ENCODE data around the gene CTNNB1. TPM values are rescaled to one million over a fixed set of nuclear protein-coding genes. Genes with fewer than 3 reads are reported as not detected.

Gene CTNNB1
- polyA plus RNA-seq, 2 donors = 54.1 to 117 TPM

DNA sequence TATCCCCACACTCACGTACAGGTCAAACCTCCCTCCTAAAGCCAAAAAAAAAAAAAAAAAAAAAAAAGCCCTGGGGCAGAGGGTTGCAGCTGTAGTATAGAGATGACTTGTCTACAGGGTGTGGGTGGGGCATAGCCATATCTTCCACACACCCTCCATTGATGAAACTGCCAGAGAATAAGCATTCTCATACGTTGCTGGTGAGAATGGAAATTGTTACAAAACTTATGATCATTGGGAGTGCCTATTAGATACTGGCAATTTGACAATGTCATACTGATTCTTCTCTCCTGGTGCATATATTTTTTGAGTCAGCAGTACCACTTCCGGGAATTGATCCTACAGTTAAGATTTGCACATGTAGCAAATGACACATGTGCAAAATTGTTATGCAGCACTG lies 11.0 kb upstream of the CTNNB1 start:
- Histone ChIP-seq H3K4me1 (ENCODE audit: control insufficient read depth in 2 of 2, insufficient read depth in 2 of 2, low read length in 1 of 2) (no peaks in the 10 kb centered on the region), H3K27ac (ENCODE audit: low read depth in 2 of 2, low read length in 1 of 2) (no peak overlapping the region), H3K36me3 (ENCODE audit: control insufficient read depth in 2 of 2, insufficient read depth in 2 of 2, low read length in 1 of 2) (no peaks in the 10 kb centered on the region), H3K4me3 (ENCODE audit: low read depth in 1 of 2, low read length in 2 of 2) (no peak overlapping the region), H3K27me3 (ENCODE audit: control insufficient read depth in 1 of 2, insufficient read depth in 2 of 2, low read length in 2 of 2) (no peaks in the 10 kb centered on the region), H3K9me3 (ENCODE audit: control insufficient read depth in 2 of 2, insufficient read depth in 1 of 2, low read depth in 1 of 2, low read length in 1 of 2) (no peaks in the 10 kb centered on the region)
- WGBS, 2 donors = 56 to 76% methylated on average over 3 of the region's 3 CpGs

DNA sequence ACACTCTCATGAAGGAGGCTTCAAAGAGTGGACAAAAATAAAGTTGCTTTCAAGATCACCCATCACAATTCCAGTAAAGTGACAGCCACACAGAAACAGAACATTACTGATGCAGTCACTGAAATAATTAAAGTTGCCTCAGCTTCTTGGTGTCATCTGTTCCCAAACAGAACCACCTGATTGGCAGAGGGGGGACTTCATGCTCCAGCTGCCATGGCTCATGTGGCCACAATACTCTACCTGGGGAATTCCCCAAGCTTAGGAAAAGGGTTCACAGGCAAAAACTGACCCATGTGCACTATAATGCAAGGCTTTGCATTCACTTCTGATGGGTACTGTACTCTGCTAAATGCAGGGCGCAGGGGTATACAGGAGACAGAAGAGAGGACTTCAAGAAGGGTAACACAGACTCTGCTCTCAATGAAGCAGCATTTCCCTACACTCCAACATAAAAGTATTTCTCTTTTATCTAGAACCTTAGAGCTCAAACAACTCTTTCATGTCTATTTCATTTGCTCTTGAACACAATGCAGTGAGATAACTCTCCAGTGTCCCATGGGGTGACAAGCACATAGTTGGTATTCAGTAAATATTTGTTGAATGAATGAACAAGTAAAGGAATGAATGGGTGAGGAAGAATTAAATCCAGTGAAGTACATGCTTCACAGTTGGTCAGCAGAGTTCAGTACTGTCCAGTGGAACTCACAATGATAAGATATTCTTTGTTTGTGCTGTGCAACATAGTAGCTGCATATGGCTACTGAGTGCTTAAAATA lies 8.6 kb upstream of the CTNNB1 start:
- Histone ChIP-seq H3K27ac (ENCODE audit: low read depth in 2 of 2, low read length in 1 of 2) (no peak overlapping the region), H3K27me3 (ENCODE audit: control insufficient read depth in 1 of 2, insufficient read depth in 2 of 2, low read length in 2 of 2) (no peaks in the 10 kb centered on the region), H3K4me3 (ENCODE audit: low read depth in 1 of 2, low read length in 2 of 2) (no peak overlapping the region), H3K4me1 (ENCODE audit: control insufficient read depth in 2 of 2, insufficient read depth in 2 of 2, low read length in 1 of 2) (no peaks in the 10 kb centered on the region), H3K36me3 (ENCODE audit: control insufficient read depth in 2 of 2, insufficient read depth in 2 of 2, low read length in 1 of 2) (no peaks in the 10 kb centered on the region), H3K9me3 (ENCODE audit: control insufficient read depth in 2 of 2, insufficient read depth in 1 of 2, low read depth in 1 of 2, low read length in 1 of 2) (no peaks in the 10 kb centered on the region)
- WGBS, 2 donors = 95 to 96% methylated on average over 1 of the region's 1 CpG

DNA sequence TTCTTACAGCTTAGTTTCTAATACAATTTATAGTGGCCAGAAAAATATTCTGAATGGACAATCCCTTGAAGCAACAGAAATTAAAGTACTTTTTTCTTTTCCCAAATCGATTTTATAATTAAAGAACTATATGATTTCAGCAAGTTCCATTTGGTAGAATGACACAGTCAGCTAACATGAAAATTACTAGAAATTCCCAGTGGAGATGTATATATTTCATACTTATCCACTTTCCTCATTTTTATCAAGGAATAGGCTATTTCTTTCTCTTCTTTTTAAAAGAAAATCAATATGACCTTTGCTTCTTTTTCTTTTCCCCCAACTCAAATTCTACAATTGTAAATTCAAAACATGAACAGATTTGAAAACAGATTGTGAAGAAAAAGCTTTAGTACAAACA lies 6.4 kb upstream of the CTNNB1 start:
- Histone ChIP-seq H3K4me1 (ENCODE audit: control insufficient read depth in 2 of 2, insufficient read depth in 2 of 2, low read length in 1 of 2) (no peaks in the 10 kb centered on the region), H3K36me3 (ENCODE audit: control insufficient read depth in 2 of 2, insufficient read depth in 2 of 2, low read length in 1 of 2) (no peaks in the 10 kb centered on the region), H3K27me3 (ENCODE audit: control insufficient read depth in 1 of 2, insufficient read depth in 2 of 2, low read length in 2 of 2) (no peaks in the 10 kb centered on the region), H3K27ac (ENCODE audit: low read depth in 2 of 2, low read length in 1 of 2) (no peak overlapping the region), H3K9me3 (ENCODE audit: control insufficient read depth in 2 of 2, insufficient read depth in 1 of 2, low read depth in 1 of 2, low read length in 1 of 2) (no peaks in the 10 kb centered on the region), H3K4me3 (ENCODE audit: low read depth in 1 of 2, low read length in 2 of 2) (no peak overlapping the region)
- 86 to 88% methylated on average over 1 of the region's 1 CpG for WGBS, 2 donors

DNA sequence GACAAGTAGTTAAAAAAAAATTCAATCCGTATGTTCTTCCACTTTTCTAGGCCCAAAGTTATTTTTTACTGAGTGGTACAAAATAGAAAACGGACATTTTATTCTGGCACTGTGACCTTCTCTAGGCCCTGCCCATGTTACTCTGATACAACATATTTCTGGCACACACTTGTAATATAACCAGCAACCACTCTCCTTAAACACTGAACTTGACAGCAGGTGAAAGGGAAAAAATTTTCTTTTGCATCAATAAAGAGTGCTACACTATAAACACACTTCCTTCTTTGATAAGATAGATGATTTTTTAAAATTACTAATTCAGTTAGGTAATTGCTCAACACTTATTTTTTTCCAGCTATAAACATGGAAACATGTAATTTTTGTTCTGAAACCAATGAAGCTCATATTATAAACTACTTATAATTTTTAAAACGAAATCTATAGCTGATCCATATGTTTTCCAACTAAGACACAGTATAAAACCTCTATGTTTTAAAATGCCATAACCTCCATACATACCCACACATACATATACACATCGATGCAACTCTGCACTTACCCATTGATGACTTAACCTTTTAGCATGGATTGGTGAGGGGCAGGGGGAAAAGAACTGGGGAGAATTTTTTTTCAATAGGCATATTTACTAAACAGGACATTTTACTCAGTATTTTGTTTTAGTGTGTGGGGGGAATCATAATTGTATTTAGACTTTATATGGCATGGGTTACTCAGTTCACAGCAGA lies 5.3 kb upstream of the CTNNB1 start:
- Histone ChIP-seq H3K4me1 (ENCODE audit: control insufficient read depth in 2 of 2, insufficient read depth in 2 of 2, low read length in 1 of 2) (no peaks in the 10 kb centered on the region), H3K36me3 (ENCODE audit: control insufficient read depth in 2 of 2, insufficient read depth in 2 of 2, low read length in 1 of 2) (no peaks in the 10 kb centered on the region), H3K27ac (ENCODE audit: low read depth in 2 of 2, low read length in 1 of 2) (no peak overlapping the region), H3K9me3 (ENCODE audit: control insufficient read depth in 2 of 2, insufficient read depth in 1 of 2, low read depth in 1 of 2, low read length in 1 of 2) (no peaks in the 10 kb centered on the region), H3K4me3 (ENCODE audit: low read depth in 1 of 2, low read length in 2 of 2) (no peak overlapping the region), H3K27me3 (ENCODE audit: control insufficient read depth in 1 of 2, insufficient read depth in 2 of 2, low read length in 2 of 2) (no peaks in the 10 kb centered on the region)
- whole genome bisulfite sequencing, 2 donors = 80 to 85% methylated on average over 4 of the region's 4 CpGs

DNA sequence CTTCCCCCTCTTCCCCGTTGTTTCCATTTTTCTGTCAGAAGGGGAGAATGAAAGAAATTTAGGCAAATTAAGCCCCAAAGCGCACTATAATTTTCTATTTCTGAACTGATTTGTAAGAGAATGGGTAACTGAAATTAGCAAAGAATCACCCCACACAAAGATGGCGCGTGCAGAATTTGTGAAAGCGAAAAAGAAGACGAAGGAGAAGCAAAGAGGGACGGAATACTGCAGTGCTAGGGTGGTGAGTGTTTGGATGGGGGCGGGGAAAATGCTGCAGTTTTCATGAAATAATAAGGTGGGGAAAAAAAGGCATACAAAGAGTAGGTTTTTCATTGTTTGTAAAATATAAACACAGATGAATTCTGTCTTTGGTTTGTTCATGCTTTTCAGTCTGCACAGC lies 4.6 kb upstream of the CTNNB1 start:
- Histone ChIP-seq H3K36me3 (ENCODE audit: control insufficient read depth in 2 of 2, insufficient read depth in 2 of 2, low read length in 1 of 2) (no peaks in the 10 kb centered on the region), H3K4me1 (ENCODE audit: control insufficient read depth in 2 of 2, insufficient read depth in 2 of 2, low read length in 1 of 2) (no peaks in the 10 kb centered on the region), H3K27ac (ENCODE audit: low read depth in 2 of 2, low read length in 1 of 2) (no peak overlapping the region), H3K27me3 (ENCODE audit: control insufficient read depth in 1 of 2, insufficient read depth in 2 of 2, low read length in 2 of 2) (no peaks in the 10 kb centered on the region), H3K9me3 (ENCODE audit: control insufficient read depth in 2 of 2, insufficient read depth in 1 of 2, low read depth in 1 of 2, low read length in 1 of 2) (no peaks in the 10 kb centered on the region), H3K4me3 (ENCODE audit: low read depth in 1 of 2, low read length in 2 of 2) (no peak overlapping the region)
- 95 to 96% methylated on average over 8 of the region's 8 CpGs for WGBS, 2 donors

DNA sequence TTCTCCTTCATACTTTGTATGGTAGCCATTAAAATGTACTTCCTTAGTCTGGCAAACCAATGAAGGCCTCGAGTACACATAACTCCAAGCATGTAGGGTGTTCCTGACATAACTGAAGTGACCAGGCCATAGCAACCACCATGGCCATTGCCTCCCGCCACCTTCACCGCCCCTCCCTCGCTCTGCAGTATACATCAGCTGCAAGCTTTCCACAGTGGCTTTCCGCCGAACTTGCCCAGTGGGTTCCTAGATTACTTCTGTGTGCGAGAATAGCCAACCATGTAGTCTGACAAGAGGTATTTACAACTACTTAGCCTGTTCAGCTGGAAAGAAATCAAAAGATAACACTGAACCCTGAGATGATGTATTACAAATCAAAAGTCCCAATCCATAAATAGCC lies 3.4 kb upstream of the CTNNB1 start:
- Histone ChIP-seq H3K4me1 (ENCODE audit: control insufficient read depth in 2 of 2, insufficient read depth in 2 of 2, low read length in 1 of 2) (no peaks in the 10 kb centered on the region), H3K27ac (ENCODE audit: low read depth in 2 of 2, low read length in 1 of 2) (no peak overlapping the region), H3K36me3 (ENCODE audit: control insufficient read depth in 2 of 2, insufficient read depth in 2 of 2, low read length in 1 of 2) (no peaks in the 10 kb centered on the region), H3K9me3 (ENCODE audit: control insufficient read depth in 2 of 2, insufficient read depth in 1 of 2, low read depth in 1 of 2, low read length in 1 of 2) (no peaks in the 10 kb centered on the region), H3K27me3 (ENCODE audit: control insufficient read depth in 1 of 2, insufficient read depth in 2 of 2, low read length in 2 of 2) (no peaks in the 10 kb centered on the region), H3K4me3 (ENCODE audit: low read depth in 1 of 2, low read length in 2 of 2) (no peak overlapping the region)
- 73 to 97% methylated on average over 7 of the region's 7 CpGs for WGBS, 2 donors

DNA sequence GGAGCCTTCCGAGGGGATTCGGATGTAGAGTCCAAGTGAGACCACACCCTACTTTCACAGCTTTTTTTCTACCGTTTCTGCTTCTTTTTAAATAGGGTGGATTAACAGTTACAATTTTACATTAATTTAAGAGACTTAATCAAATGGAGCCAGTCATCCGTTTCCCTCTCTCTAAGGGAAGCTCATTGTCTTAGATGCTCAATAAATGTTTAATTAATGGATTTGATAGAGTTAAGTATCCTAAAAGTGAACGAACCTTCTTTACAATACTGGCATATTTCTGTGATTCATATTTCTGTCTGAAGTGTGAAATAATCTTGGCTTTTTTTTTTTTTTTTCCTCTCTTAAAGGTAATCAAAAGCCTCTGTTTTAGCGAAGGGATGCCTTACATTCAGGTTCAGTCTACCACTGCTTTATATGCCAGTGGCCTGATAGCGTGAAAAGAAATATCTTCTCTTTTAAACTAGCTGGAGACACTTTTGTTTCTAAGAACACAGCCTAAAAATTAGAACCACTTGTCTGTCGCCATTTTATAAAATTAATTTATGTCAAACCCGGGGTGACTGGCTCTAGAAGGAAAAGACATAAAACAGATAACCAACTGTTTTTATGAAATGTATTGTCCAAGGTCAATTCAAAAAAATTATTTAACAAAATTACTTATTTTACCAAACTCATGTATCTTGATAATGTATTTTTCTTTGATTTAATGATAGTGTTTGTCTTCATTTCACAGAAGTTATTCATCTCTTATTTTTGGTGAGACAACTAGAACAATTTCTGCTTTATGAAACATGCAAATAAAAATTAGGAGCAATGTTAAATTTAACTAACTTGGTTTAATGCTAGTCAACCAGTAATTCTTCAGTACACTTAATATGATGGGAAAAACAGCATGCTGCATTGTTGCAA lies 2.5 kb upstream of the CTNNB1 start:
- 85 to 94% methylated on average over 9 of the region's 9 CpGs for WGBS, 2 donors
- no peak overlapping the region for H3K4me3 ChIP-seq (ENCODE audit: low read depth in 1 of 2, low read length in 2 of 2)
- H3K27ac ChIP-seq (ENCODE audit: low read depth in 2 of 2, low read length in 1 of 2) = no peak overlapping the region
- no peaks in the 10 kb centered on the region for H3K4me1 ChIP-seq (ENCODE audit: control insufficient read depth in 2 of 2, insufficient read depth in 2 of 2, low read length in 1 of 2)
- H3K36me3 ChIP-seq (ENCODE audit: control insufficient read depth in 2 of 2, insufficient read depth in 2 of 2, low read length in 1 of 2) = no peaks in the 10 kb centered on the region
- H3K9me3 ChIP-seq (ENCODE audit: control insufficient read depth in 2 of 2, insufficient read depth in 1 of 2, low read depth in 1 of 2, low read length in 1 of 2) = no peaks in the 10 kb centered on the region
- H3K27me3 ChIP-seq (ENCODE audit: control insufficient read depth in 1 of 2, insufficient read depth in 2 of 2, low read length in 2 of 2) = no peaks in the 10 kb centered on the region

DNA sequence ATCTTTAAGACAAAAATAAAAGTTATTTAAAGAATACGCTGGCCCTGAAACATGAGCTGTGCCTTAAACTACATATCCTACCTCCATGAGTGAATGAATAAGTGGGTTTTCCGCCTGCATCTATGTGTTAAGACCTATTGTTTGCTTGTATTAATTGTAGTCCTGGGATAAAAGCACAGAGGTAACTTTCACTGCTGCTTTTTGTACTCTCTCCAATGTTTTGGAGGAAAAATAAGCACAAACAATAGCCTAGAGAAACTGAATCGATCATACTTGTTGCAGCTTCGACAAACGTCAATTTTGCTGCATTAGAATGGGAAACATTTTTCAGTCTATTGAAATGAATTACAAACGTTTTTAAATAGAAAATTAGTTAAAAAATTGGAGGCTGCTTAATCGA lies 1.3 kb upstream of the CTNNB1 start:
- no peaks in the 10 kb centered on the region for H3K27me3 ChIP-seq (ENCODE audit: control insufficient read depth in 1 of 2, insufficient read depth in 2 of 2, low read length in 2 of 2)
- H3K4me1 ChIP-seq (ENCODE audit: control insufficient read depth in 2 of 2, insufficient read depth in 2 of 2, low read length in 1 of 2) = no peaks in the 10 kb centered on the region
- H3K9me3 ChIP-seq (ENCODE audit: control insufficient read depth in 2 of 2, insufficient read depth in 1 of 2, low read depth in 1 of 2, low read length in 1 of 2) = no peaks in the 10 kb centered on the region
- no peak overlapping the region for H3K4me3 ChIP-seq (ENCODE audit: low read depth in 1 of 2, low read length in 2 of 2)
- no peaks in the 10 kb centered on the region for H3K36me3 ChIP-seq (ENCODE audit: control insufficient read depth in 2 of 2, insufficient read depth in 2 of 2, low read length in 1 of 2)
- 81 to 83% methylated on average over 7 of the region's 7 CpGs for WGBS, 2 donors
- no peak overlapping the region for H3K27ac ChIP-seq (ENCODE audit: low read depth in 2 of 2, low read length in 1 of 2)

DNA sequence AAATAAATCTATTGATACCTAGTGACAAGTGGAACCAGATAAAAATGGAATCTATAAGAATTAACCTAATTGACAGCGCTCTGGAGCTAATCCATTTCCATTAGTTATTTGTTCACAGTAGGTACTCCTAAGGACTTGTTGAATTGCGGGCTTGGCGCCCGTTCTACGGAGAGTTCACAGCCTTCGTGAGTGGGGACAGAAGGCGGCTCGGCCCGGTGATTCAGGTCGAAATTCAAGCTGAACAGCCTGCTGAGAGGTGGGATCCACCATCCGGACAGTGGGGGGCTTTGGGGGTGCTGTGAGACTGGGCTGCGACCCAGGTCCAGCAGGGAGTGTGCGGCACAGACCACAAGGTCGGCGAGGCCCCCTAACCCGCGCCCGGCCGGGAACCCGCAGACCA lies 779 bp upstream of the CTNNB1 start:
- Histone ChIP-seq H3K27ac (ENCODE audit: low read depth in 2 of 2, low read length in 1 of 2) (peak overlapping the region; percentile 98 to 100), H3K27me3 (ENCODE audit: control insufficient read depth in 1 of 2, insufficient read depth in 2 of 2, low read length in 2 of 2) (no peaks in the 10 kb centered on the region), H3K9me3 (ENCODE audit: control insufficient read depth in 2 of 2, insufficient read depth in 1 of 2, low read depth in 1 of 2, low read length in 1 of 2) (no peaks in the 10 kb centered on the region), H3K4me3 (ENCODE audit: low read depth in 1 of 2, low read length in 2 of 2) (peak overlapping the region; percentile 90 to 100), H3K4me1 (ENCODE audit: control insufficient read depth in 2 of 2, insufficient read depth in 2 of 2, low read length in 1 of 2) (no peaks in the 10 kb centered on the region), H3K36me3 (ENCODE audit: control insufficient read depth in 2 of 2, insufficient read depth in 2 of 2, low read length in 1 of 2) (no peaks in the 10 kb centered on the region)
- 9% methylated on average over 20 of the region's 20 CpGs for WGBS, 2 donors

Measured in esophagus (tissue), 2 donors.